IMR-90 (cell line): ENCODE results near the gene KATNB1. TPM values are rescaled to one million over a fixed set of nuclear protein-coding genes. Genes with fewer than 3 reads are reported as not detected.

Source experiments
- ATAC-seq: fragments of 200-7000 bp; cut with Tn5 transposase; 2 replicates; pipeline ENCODE4 v1.9.1; 2020; ENCODE audit warnings: low read depth, mild to moderate bottlenecking, moderate library complexity
- BruUV-seq: library from RNA; stranded (reverse); fragments of 400-500 nt; replicated peaks from 2 replicates; lab custom pipeline; 2021; lab: Mats Ljungman, UMichigan
- CTCF ChIA-PET: fragments of 300-600 bp; formaldehyde crosslinking; extraction: SDS; loops from one replicate; lab custom pipeline; 2021; ENCODE audit warnings: antibody characterized with exemption; lab: Yijun Ruan, JAX
- POLR2A ChIA-PET: fragments of 300-600 bp; sonication (Branson Sonifier 250); formaldehyde crosslinking; loops from one replicate; lab custom pipeline; 2022; ENCODE audit warnings: antibody characterized with exemption; ENCODE audit not compliant: unreplicated experiment; lab: Charles Lee
- DNase-seq: peaks from one replicate; pipeline ENCODE4 v3.0.0; 2013
- H2AFZ ChIP-seq: replicated peaks from 2 replicates; pipeline ENCODE3; 2013; ENCODE audit warnings: low read length, mild to moderate bottlenecking; ENCODE audit not compliant: poor library complexity
- H2AK5ac ChIP-seq: 2 replicates; pipeline ENCODE4 v1.6.1; 2013; ENCODE audit warnings: low read depth, low read length, inconsistent platforms
- H2AK9ac ChIP-seq: replicated peaks from 2 replicates; pipeline ENCODE3; 2013; ENCODE audit warnings: mild to moderate bottlenecking, low read depth, low read length, moderate library complexity; ENCODE audit not compliant: poor library complexity
- H2BK120ac ChIP-seq: 2 replicates; pipeline ENCODE4 v1.6.1; 2013; ENCODE audit warnings: low read depth, low read length, inconsistent platforms
- H2BK15ac ChIP-seq: 3 replicates; pipeline ENCODE4 v1.6.1; 2013; ENCODE audit warnings: low read depth, low read length, inconsistent platforms
- H2BK20ac ChIP-seq: 2 replicates; pipeline ENCODE4 v1.6.1; 2013; ENCODE audit warnings: low read depth, mild to moderate bottlenecking, inconsistent platforms, low read length, moderate library complexity
- H2BK5ac ChIP-seq: 2 replicates; pipeline ENCODE4 v1.6.1; 2013; ENCODE audit warnings: mild to moderate bottlenecking, low read depth, low read length, inconsistent platforms; ENCODE audit not compliant: poor library complexity, severe bottlenecking
- H3K14ac ChIP-seq: replicated peaks from 2 replicates; pipeline ENCODE4 v1.6.1; 2013; ENCODE audit warnings: low read depth, low read length, inconsistent platforms
- H3K18ac ChIP-seq: 2 replicates; pipeline ENCODE4 v1.6.1; 2013; ENCODE audit warnings: low read depth, low read length, control low read depth
- H3K23ac ChIP-seq: 2 replicates; pipeline ENCODE4 v1.6.1; 2013; ENCODE audit warnings: low read depth, low read length, inconsistent platforms
- H3K27ac ChIP-seq: 2 replicates; pipeline ENCODE4 v1.5.1; 2013; ENCODE audit warnings: mild to moderate bottlenecking, control low read depth, low read length; ENCODE audit not compliant: insufficient read depth
- H3K27me3 ChIP-seq: 2 replicates; pipeline ENCODE4 v1.6.1; 2013; ENCODE audit warnings: low read length; ENCODE audit not compliant: control insufficient read depth, insufficient read depth
- H3K36me3 ChIP-seq: 2 replicates; pipeline ENCODE4 v1.6.1; 2013; ENCODE audit warnings: low read length, mixed read lengths; ENCODE audit not compliant: control insufficient read depth, insufficient read depth
- H3K4ac ChIP-seq: 2 replicates; pipeline ENCODE4 v1.6.1; 2013; ENCODE audit warnings: low read depth, low read length, inconsistent platforms
- H3K4me1 ChIP-seq: 2 replicates; pipeline ENCODE4 v1.6.1; 2013; ENCODE audit warnings: low read length, mixed read lengths; ENCODE audit not compliant: control insufficient read depth, insufficient read depth
- H3K4me2 ChIP-seq: 2 replicates; pipeline ENCODE4 v1.6.1; 2013; ENCODE audit warnings: low read depth, mild to moderate bottlenecking, control low read depth, low read length, moderate library complexity
- H3K4me3 ChIP-seq: 2 replicates; pipeline ENCODE4 v1.5.1; 2013; ENCODE audit warnings: low read depth, mild to moderate bottlenecking, control low read depth, low read length, moderate library complexity; ENCODE audit not compliant: insufficient read depth
- H3K56ac ChIP-seq: 2 replicates; pipeline ENCODE4 v1.6.1; 2013; ENCODE audit warnings: low read length, inconsistent platforms; ENCODE audit not compliant: insufficient read depth; ENCODE audit errors: extremely low read depth
- H3K79me1 ChIP-seq, 2 experiments: 2 replicates each; pipeline ENCODE4 v1.6.1; 2013; ENCODE audit warnings: low read length in 2 of 2, inconsistent platforms in 1 of 2, low read depth in 1 of 2
- H3K9ac ChIP-seq: 2 replicates; pipeline ENCODE4 v1.6.1; 2013; ENCODE audit warnings: low read depth, low read length, control low read depth
- H3K9me1 ChIP-seq: 2 replicates; pipeline ENCODE4 v1.6.1; 2013; ENCODE audit warnings: low read length, inconsistent platforms; ENCODE audit not compliant: insufficient read depth
- H3K9me3 ChIP-seq: 2 replicates; pipeline ENCODE4 v1.6.1; 2013; ENCODE audit warnings: low read length; ENCODE audit not compliant: control insufficient read depth, insufficient read depth
- H4K20me1 ChIP-seq: 2 replicates; pipeline ENCODE4 v1.6.1; 2013; ENCODE audit warnings: low read length, inconsistent platforms; ENCODE audit not compliant: insufficient read depth
- H4K5ac ChIP-seq: 2 replicates; pipeline ENCODE4 v1.6.1; 2013; ENCODE audit warnings: mild to moderate bottlenecking, low read depth, low read length, control low read depth
- H4K8ac ChIP-seq, 2 experiments: 2 replicates each; pipeline ENCODE4 v1.6.1; 2013; ENCODE audit warnings: low read depth in 2 of 2, low read length in 2 of 2, control low read depth in 1 of 2, inconsistent platforms in 1 of 2
- H4K91ac ChIP-seq: 2 replicates; pipeline ENCODE4 v1.6.1; 2013; ENCODE audit warnings: low read depth, low read length, inconsistent platforms; ENCODE audit not compliant: insufficient read depth
- CHD1 ChIP-seq: IDR thresholded peaks from 2 replicates; pipeline ENCODE4 v1.6.1; 2012; ENCODE audit warnings: low read depth, low read length, improper control_type of control experiment
- CTCF ChIP-seq: conservative IDR thresholded peaks from 2 replicates; pipeline ENCODE4 v1.5.1; 2012; ENCODE audit warnings: mild to moderate bottlenecking, low read depth, low read length, improper control_type of control experiment
- ELK1 ChIP-seq: fragments of 150-350 bp; IDR thresholded peaks from 2 replicates; pipeline ENCODE4 v1.6.1; 2016; ENCODE audit warnings: low read depth, mild to moderate bottlenecking, low read length, moderate library complexity, borderline replicate concordance
- FOS ChIP-seq: fragments of 150-350 bp; IDR thresholded peaks from 2 replicates; pipeline ENCODE4 v1.6.1; 2016; ENCODE audit warnings: low read depth, low read length
- MXI1 ChIP-seq: IDR thresholded peaks from 2 replicates; pipeline ENCODE4 v1.6.1; 2012; ENCODE audit warnings: low read depth, mild to moderate bottlenecking, low read length, moderate library complexity, borderline replicate concordance
- POLR2A ChIP-seq: IDR thresholded peaks from 2 replicates; pipeline ENCODE4 v1.6.1; 2012; ENCODE audit warnings: mild to moderate bottlenecking, low read depth, low read length
- RAD21 ChIP-seq: IDR thresholded peaks from 2 replicates; pipeline ENCODE4 v1.6.1; 2012; ENCODE audit warnings: low read length, improper control_type of control experiment
- RCOR1 ChIP-seq: IDR thresholded peaks from 2 replicates; pipeline ENCODE4 v1.6.1; 2012; ENCODE audit warnings: mild to moderate bottlenecking, low read length, improper control_type of control experiment; ENCODE audit not compliant: insufficient replicate concordance
- RFX5 ChIP-seq: IDR thresholded peaks from 2 replicates; pipeline ENCODE4 v1.8.0; 2012; ENCODE audit warnings: low read depth, mild to moderate bottlenecking, low read length, moderate library complexity
- SMC3 ChIP-seq: fragments of 150-350 bp; IDR thresholded peaks from 2 replicates; pipeline ENCODE4 v1.6.1; 2016; ENCODE audit warnings: low read depth, mild to moderate bottlenecking, antibody characterized with exemption, low read length, moderate library complexity
- WGBS, 2 experiments: methylation state at CpG; one replicate each; pipeline versions ENCODE4 v1.1.5 to v1.1.7; 2013; ENCODE audit warnings: missing lambda C conversion rate in 2 of 2; ENCODE audit not compliant: insufficient read length in 1 of 2; ENCODE audit errors: extremely low coverage in 2 of 2; 5-methylcytosine and 5-hydroxymethylcytosine counted together
- dilution Hi-C: fragments of 300-500 bp; cut with HindIII; formaldehyde crosslinking; loops from one replicate; pipeline ENCODE4 v1.14.3; 2018; ENCODE audit warnings: low sequenced_read_pairs; ENCODE audit not compliant: unreplicated experiment
- in situ Hi-C: fragments of 300-500 bp; cut with MboI; formaldehyde crosslinking; loops from 3 replicates; pipeline ENCODE4 v1.14.3; 2019; ENCODE audit warnings: low sequenced_read_pairs, inconsistent platforms, mixed read lengths
- intact Hi-C: fragments of 100-400 bp; cut with micrococcal nuclease; formaldehyde crosslinking; loops from 2 replicates; pipeline ENCODE4 v1.10.0; 2022
- polyA plus RNA-seq, 3 experiments: library from polyadenylated mRNA; depleted of rRNA; stranded (reverse); fragments of >200 nt; gene quantifications; 2 replicates each; pipeline ENCODE4 v1.2.3, GENCODE V29; 2012; ENCODE audit warnings: low replicate concordance in 1 of 3
- total RNA-seq: library from RNA; depleted of rRNA; stranded (reverse); fragments of >200 nt; gene quantifications from 2 replicates; pipeline ENCODE4 v1.2.3, GENCODE V29; 2012

Gene KATNB1
- total and polyA plus RNA-seq, 2 of the 4 experiments (the other 2 are of a cell fraction): 10.9 to 23.5 TPM

- peak; percentile 79 for TF ChIP-seq SMC3
- no peak for TF ChIP-seq RFX5
- TF ChIP-seq CHD1: no peak
- no peak for TF ChIP-seq RCOR1
- no peak for TF ChIP-seq ELK1
- no peak for TF ChIP-seq MXI1
- peak; percentile 67 for TF ChIP-seq CTCF
- TF ChIP-seq RAD21: peak; percentile 62
- no peak for TF ChIP-seq FOS
- no peak for TF ChIP-seq POLR2A
- dilution Hi-C loops (no loop called here), in situ Hi-C loops (no loop called here), intact Hi-C loops (loop anchor here (1.0 kb wide), 3 partner anchors 71 to 144 kb away; no protein-coding TSS in a partner anchor)
- no TSS peak for BruUV-seq
- Histone ChIP-seq H3K18ac (no peak overlapping the region), H4K20me1 (no peaks in the 10 kb centered on the region), H3K4me1 (no peaks in the 10 kb centered on the region), H3K9me1 (no peaks in the 10 kb centered on the region), H3K23ac (no peak overlapping the region), H2AFZ (peak overlapping the region; percentile 51), H3K56ac (no peak overlapping the region), H3K27me3 (peaks cover 32% of the 10 kb centered on the region), H3K4me3 (no peak overlapping the region), H2AK5ac (no peak overlapping the region), H4K91ac (no peak overlapping the region), H2BK15ac (no peak overlapping the region), H3K14ac (no peak overlapping the region), H4K5ac (no peak overlapping the region), H3K27ac (no peak overlapping the region), H2BK120ac (no peak overlapping the region), H2BK20ac (no peak overlapping the region), H3K9ac (no peak overlapping the region), H3K79me1 (no peaks in the 10 kb centered on the region), H4K8ac (no peak overlapping the region), H2AK9ac (peak overlapping the region; percentile 72), H2BK5ac (no peak overlapping the region), H3K36me3 (no peaks in the 10 kb centered on the region), H3K4me2 (no peak overlapping the region), H3K9me3 (no peaks in the 10 kb centered on the region), H3K4ac (no peak overlapping the region)
- no CpG with 5 or more reads among the region's 3 CpGs for WGBS, 2 experiments
- ChIA-PET CTCF (interaction anchor here (1.5 kb wide), 1 partner anchor 144 kb away, joined by 6 read pairs; no protein-coding TSS in a partner anchor), POLR2A (no interaction called here)
- DNase-seq: peak; percentile 50
- peak; percentile 97 for ATAC-seq
These were observed 15.4 kb upstream of the KATNB1 start for GRCh38 chr16:57720142-57720575.
